Astrocyte (in vitro differentiated cells and primary cell): Measurements from ENCODE around the gene BRMS1L.

ENCODE experiments used
- EZH2 ChIP-seq: IDR thresholded peaks from 2 replicates; pipeline ENCODE4 v1.6.1; 2012; ENCODE audit warnings: mild to moderate bottlenecking, low read length, inconsistent platforms; ENCODE audit not compliant: insufficient read depth
- TF ChIP-seq, protein P1 (sequence below): IDR thresholded peaks from 2 replicates; pipeline ENCODE4 v1.5.1; 2011; ENCODE audit warnings: low read depth, mild to moderate bottlenecking, inconsistent platforms, low read length, moderate library complexity; ENCODE audit not compliant: insufficient read depth

DNA sequence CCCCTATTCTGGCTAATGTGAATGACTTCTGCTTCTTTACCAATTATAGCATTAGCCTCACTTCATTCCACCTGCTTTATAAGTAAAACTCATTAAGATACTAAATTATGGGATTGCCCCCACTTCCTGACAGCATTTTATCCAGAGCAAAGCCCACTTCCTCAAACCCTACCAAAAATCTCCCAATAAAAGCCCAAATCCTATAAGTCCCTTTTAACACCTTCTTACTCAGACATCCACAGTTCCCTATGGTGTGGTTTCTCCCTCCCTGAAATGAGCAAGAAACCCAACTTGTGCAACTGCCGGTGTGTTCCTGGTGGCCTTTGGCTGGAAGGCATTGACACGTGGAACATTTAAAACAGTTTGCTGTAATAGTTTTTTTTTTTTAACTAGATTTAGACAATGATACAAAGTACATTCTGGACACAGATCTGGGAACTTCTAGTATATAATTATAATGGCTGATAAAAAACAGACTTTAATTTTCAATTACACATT lies 53.1 kb downstream of the BRMS1L start:
- no peak for TF ChIP-seq EZH2
- TF ChIP-seq, protein P1, sequence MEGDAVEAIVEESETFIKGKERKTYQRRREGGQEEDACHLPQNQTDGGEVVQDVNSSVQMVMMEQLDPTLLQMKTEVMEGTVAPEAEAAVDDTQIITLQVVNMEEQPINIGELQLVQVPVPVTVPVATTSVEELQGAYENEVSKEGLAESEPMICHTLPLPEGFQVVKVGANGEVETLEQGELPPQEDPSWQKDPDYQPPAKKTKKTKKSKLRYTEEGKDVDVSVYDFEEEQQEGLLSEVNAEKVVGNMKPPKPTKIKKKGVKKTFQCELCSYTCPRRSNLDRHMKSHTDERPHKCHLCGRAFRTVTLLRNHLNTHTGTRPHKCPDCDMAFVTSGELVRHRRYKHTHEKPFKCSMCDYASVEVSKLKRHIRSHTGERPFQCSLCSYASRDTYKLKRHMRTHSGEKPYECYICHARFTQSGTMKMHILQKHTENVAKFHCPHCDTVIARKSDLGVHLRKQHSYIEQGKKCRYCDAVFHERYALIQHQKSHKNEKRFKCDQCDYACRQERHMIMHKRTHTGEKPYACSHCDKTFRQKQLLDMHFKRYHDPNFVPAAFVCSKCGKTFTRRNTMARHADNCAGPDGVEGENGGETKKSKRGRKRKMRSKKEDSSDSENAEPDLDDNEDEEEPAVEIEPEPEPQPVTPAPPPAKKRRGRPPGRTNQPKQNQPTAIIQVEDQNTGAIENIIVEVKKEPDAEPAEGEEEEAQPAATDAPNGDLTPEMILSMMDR: no peak
